Trophoblast cell (in vitro differentiated cells and primary cell): Measurements from ENCODE around the gene RIMS1.

Source experiments
- DNase-seq, 2 donors: peaks; one replicate each; pipeline ENCODE4 v3.0.0-alpha.2; 2016
- H2AFZ ChIP-seq: 2 replicates; pipeline ENCODE4 v1.6.1; 2013; ENCODE audit warnings: low read length, moderate library complexity, mild to moderate bottlenecking; ENCODE audit not compliant: insufficient read depth, poor library complexity
- H2AK5ac ChIP-seq: 2 replicates; pipeline ENCODE4 v1.6.1; 2013; ENCODE audit warnings: mild to moderate bottlenecking, low read length
- H2BK120ac ChIP-seq: 2 replicates; pipeline ENCODE4 v1.6.1; 2013; ENCODE audit warnings: low read length, mild to moderate bottlenecking, moderate library complexity; ENCODE audit not compliant: insufficient read depth, poor library complexity
- H2BK12ac ChIP-seq: 2 replicates; pipeline ENCODE4 v1.6.1; 2013; ENCODE audit warnings: mild to moderate bottlenecking, low read length, moderate library complexity
- H2BK5ac ChIP-seq: 2 replicates; pipeline ENCODE4 v1.6.1; 2013; ENCODE audit warnings: low read length, low read depth, moderate library complexity, mild to moderate bottlenecking; ENCODE audit not compliant: poor library complexity
- H3K14ac ChIP-seq: 2 replicates; pipeline ENCODE4 v1.6.1; 2013; ENCODE audit warnings: mild to moderate bottlenecking, low read length
- H3K18ac ChIP-seq: 2 replicates; pipeline ENCODE4 v1.6.1; 2013; ENCODE audit warnings: mild to moderate bottlenecking, low read length
- H3K23ac ChIP-seq: 2 replicates; pipeline ENCODE4 v1.6.1; 2013; ENCODE audit warnings: low read length
- H3K27ac ChIP-seq: 2 replicates; pipeline ENCODE4 v1.5.1; 2013; ENCODE audit warnings: low read depth, mild to moderate bottlenecking, inconsistent platforms, low read length, moderate library complexity
- H3K27me3 ChIP-seq: 2 replicates; pipeline ENCODE4 v1.6.1; 2013; ENCODE audit warnings: inconsistent platforms, mild to moderate bottlenecking, low read length, moderate library complexity; ENCODE audit not compliant: insufficient read depth
- H3K36me3 ChIP-seq, 2 experiments: 1 replicate in 1 of 2; 2 replicates in 1 of 2; pipeline ENCODE4 v1.6.1; 2013; ENCODE audit warnings: low read length in 2 of 2, mild to moderate bottlenecking in 2 of 2, moderate library complexity in 1 of 2; ENCODE audit not compliant: insufficient read depth in 2 of 2, control insufficient read depth in 1 of 2
- H3K4ac ChIP-seq: 2 replicates; pipeline ENCODE4 v1.6.1; 2013; ENCODE audit warnings: low read depth, mild to moderate bottlenecking, low read length, moderate library complexity
- H3K4me1 ChIP-seq, 2 experiments: 1 replicate in 1 of 2; 2 replicates in 1 of 2; pipeline ENCODE4 v1.6.1; 2013; ENCODE audit warnings: low read length in 2 of 2, mild to moderate bottlenecking in 2 of 2, moderate library complexity in 1 of 2; ENCODE audit not compliant: insufficient read depth in 2 of 2, control insufficient read depth in 1 of 2
- H3K4me2 ChIP-seq: 2 replicates; pipeline ENCODE4 v1.6.1; 2013; ENCODE audit warnings: inconsistent platforms, mild to moderate bottlenecking, low read length, moderate library complexity
- H3K4me3 ChIP-seq: 2 replicates; pipeline ENCODE4 v1.5.1; 2013; ENCODE audit warnings: mild to moderate bottlenecking, low read depth, low read length, inconsistent platforms
- H3K79me1 ChIP-seq: one replicate; pipeline ENCODE4 v1.6.1; 2013; ENCODE audit warnings: low read length
- H3K79me2 ChIP-seq: 2 replicates; pipeline ENCODE4 v1.6.1; 2013; ENCODE audit warnings: low read length, mild to moderate bottlenecking; ENCODE audit not compliant: control insufficient read depth, insufficient read depth, poor library complexity
- H3K9ac ChIP-seq: 2 replicates; pipeline ENCODE4 v1.6.1; 2013; ENCODE audit warnings: mild to moderate bottlenecking, low read length
- H3K9me3 ChIP-seq: 2 replicates; pipeline ENCODE4 v1.6.1; 2013; ENCODE audit warnings: low read depth, mild to moderate bottlenecking, control low read depth, inconsistent platforms, low read length; ENCODE audit not compliant: insufficient read depth
- H4K12ac ChIP-seq: 2 replicates; pipeline ENCODE4 v1.6.1; 2013; ENCODE audit warnings: low read depth, mild to moderate bottlenecking, low read length, moderate library complexity
- H4K8ac ChIP-seq: 2 replicates; pipeline ENCODE4 v1.6.1; 2013; ENCODE audit warnings: low read depth, mild to moderate bottlenecking, low read length, moderate library complexity
- H4K91ac ChIP-seq: one replicate; pipeline ENCODE4 v1.6.1; 2013; ENCODE audit warnings: low read depth, mild to moderate bottlenecking, low read length, moderate library complexity
- WGBS: extraction: QIAGEN DNeasy Blood & Tissue Kit; methylation state at CpG from one replicate; pipeline ENCODE4 v1.1.7; 2013; ENCODE audit warnings: missing lambda C conversion rate; ENCODE audit not compliant: insufficient read length, insufficient coverage; ENCODE audit errors: extremely low coverage; 5-methylcytosine and 5-hydroxymethylcytosine counted together

RIMS1 gene

GRCh38 chr6:72149715-72150114 is 263.4 kb downstream of the RIMS1 start:
- no peak overlapping the region for H2BK5ac ChIP-seq
- no peak overlapping the region for H4K8ac ChIP-seq
- no peak overlapping the region for H3K23ac ChIP-seq
- H3K18ac ChIP-seq, result no peak overlapping the region
- no peaks in the 10 kb centered on the region for H3K27me3 ChIP-seq
- no peak overlapping the region for H4K91ac ChIP-seq
- no peaks in the 10 kb centered on the region for H3K79me2 ChIP-seq
- no peak overlapping the region for H3K9ac ChIP-seq
- no peak overlapping the region for H3K4me3 ChIP-seq
- no CpG with 5 or more reads among the region's 3 CpGs for WGBS
- no peaks in the 10 kb centered on the region for H3K4me1 ChIP-seq
- H2AFZ ChIP-seq, result no peak overlapping the region
- H3K27ac ChIP-seq, result no peak overlapping the region
- no peak overlapping the region for H3K4me2 ChIP-seq
- H3K36me3 ChIP-seq, result no peaks in the 10 kb centered on the region
- no peak overlapping the region for H2BK120ac ChIP-seq
- no peak overlapping the region for H3K14ac ChIP-seq
- H2AK5ac ChIP-seq, result no peak overlapping the region
- DNase-seq, result no peak
- peaks cover 6% of the 10 kb centered on the region for H3K9me3 ChIP-seq
- H2BK12ac ChIP-seq, result no peak overlapping the region
- no peak overlapping the region for H4K12ac ChIP-seq
- H3K4ac ChIP-seq, result no peak overlapping the region
- no peaks in the 10 kb centered on the region for H3K79me1 ChIP-seq

DNA sequence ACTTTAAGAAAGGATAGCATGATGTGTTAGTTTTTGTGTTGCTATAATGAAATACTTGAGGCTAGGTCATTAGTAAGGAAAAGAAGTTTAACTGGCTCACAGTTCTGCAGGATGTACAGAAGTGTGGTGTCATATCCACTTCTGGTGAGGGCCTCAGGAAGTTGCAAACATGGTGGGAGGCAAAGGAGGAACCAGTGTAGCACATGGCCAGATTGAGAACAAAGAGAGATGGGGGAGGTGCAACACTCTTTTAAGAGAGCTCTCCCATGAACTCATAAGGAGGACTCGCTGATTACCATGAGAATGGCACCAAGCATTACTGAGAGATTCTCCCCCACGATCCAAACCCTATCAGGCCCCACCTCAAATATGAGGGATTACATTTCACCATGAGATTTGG is 265.4 kb downstream of the RIMS1 start:
- no CpG with 5 or more reads among the region's 2 CpGs for WGBS

DNA sequence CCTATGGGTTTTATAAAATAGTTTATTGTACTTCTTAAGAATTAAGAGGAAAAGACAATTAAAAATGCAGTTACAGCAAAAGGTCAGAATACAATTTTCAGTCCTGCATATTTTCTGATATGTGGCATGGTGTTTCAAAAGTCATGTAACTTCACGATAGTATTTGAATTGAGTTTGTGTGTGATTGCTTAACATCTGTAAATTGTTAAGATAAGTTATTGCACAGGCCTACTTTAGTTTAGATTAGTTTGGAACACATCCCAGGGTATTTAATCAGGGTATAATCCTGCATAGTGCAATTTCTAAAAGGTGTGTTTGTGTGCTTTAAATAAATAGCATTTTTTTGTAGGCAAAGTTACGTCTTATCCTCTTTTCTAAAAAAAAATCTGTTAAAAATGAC is 289.6 kb downstream of the RIMS1 start:
- no peak overlapping the region for H3K18ac ChIP-seq
- no peak overlapping the region for H3K9ac ChIP-seq
- H3K9me3 ChIP-seq, result no peaks in the 10 kb centered on the region
- no peak overlapping the region for H3K27ac ChIP-seq
- no peak overlapping the region for H4K91ac ChIP-seq
- no peak overlapping the region for H3K23ac ChIP-seq
- H3K36me3 ChIP-seq, result no peaks in the 10 kb centered on the region
- no peak overlapping the region for H2AFZ ChIP-seq
- no peak overlapping the region for H4K8ac ChIP-seq
- H3K79me2 ChIP-seq, result no peaks in the 10 kb centered on the region
- H4K12ac ChIP-seq, result no peak overlapping the region
- no peak overlapping the region for H3K4me3 ChIP-seq
- H3K4me1 ChIP-seq, result no peaks in the 10 kb centered on the region
- H3K4ac ChIP-seq, result no peak overlapping the region
- no peak overlapping the region for H2BK5ac ChIP-seq
- DNase-seq, result peak in 1 of 2 donors; percentile 35
- H3K79me1 ChIP-seq, result no peaks in the 10 kb centered on the region
- H3K14ac ChIP-seq, result no peak overlapping the region
- no peak overlapping the region for H2BK12ac ChIP-seq
- H3K4me2 ChIP-seq, result no peak overlapping the region
- no CpG with 5 or more reads among the region's 2 CpGs for WGBS
- H3K27me3 ChIP-seq, result no peaks in the 10 kb centered on the region
- H2AK5ac ChIP-seq, result no peak overlapping the region
- no peak overlapping the region for H2BK120ac ChIP-seq

More for the DNA sequence above, 265.4 kb downstream of the RIMS1 start:
- no peak overlapping the region for H3K9ac ChIP-seq
- H3K4me1 ChIP-seq, result no peaks in the 10 kb centered on the region
- no peak overlapping the region for H4K8ac ChIP-seq
- no peak overlapping the region for H3K4ac ChIP-seq
- H3K36me3 ChIP-seq, result no peaks in the 10 kb centered on the region
- H3K4me3 ChIP-seq, result no peak overlapping the region
- no peak overlapping the region for H3K27ac ChIP-seq
- H3K27me3 ChIP-seq, result no peaks in the 10 kb centered on the region
- peaks cover 6% of the 10 kb centered on the region for H3K9me3 ChIP-seq
- no peak for DNase-seq
- H3K79me1 ChIP-seq, result no peaks in the 10 kb centered on the region
- H3K18ac ChIP-seq, result no peak overlapping the region
- no peak overlapping the region for H3K23ac ChIP-seq
- H2BK120ac ChIP-seq, result no peak overlapping the region
- no peak overlapping the region for H2AK5ac ChIP-seq
- no peak overlapping the region for H2AFZ ChIP-seq
- H3K14ac ChIP-seq, result no peak overlapping the region
- no peak overlapping the region for H4K91ac ChIP-seq
- H3K79me2 ChIP-seq, result no peaks in the 10 kb centered on the region
- H2BK12ac ChIP-seq, result no peak overlapping the region
- no peak overlapping the region for H3K4me2 ChIP-seq
- no peak overlapping the region for H2BK5ac ChIP-seq
- H4K12ac ChIP-seq, result no peak overlapping the region

GRCh38 chr6:72182337-72183246 is 296.2 kb downstream of the RIMS1 start:
- Histone ChIP-seq H4K91ac (no peak overlapping the region), H2BK5ac (no peak overlapping the region), H3K18ac (no peak overlapping the region), H3K14ac (no peak overlapping the region), H3K79me1 (no peaks in the 10 kb centered on the region), H3K4me1 (no peaks in the 10 kb centered on the region), H4K8ac (no peak overlapping the region), H3K27ac (no peak overlapping the region), H3K36me3 (no peaks in the 10 kb centered on the region), H2BK12ac (no peak overlapping the region), H3K27me3 (peaks cover 10% of the 10 kb centered on the region), H3K9me3 (no peaks in the 10 kb centered on the region), H3K4me2 (peak overlapping the region; percentile 60), H3K4ac (no peak overlapping the region), H3K79me2 (no peaks in the 10 kb centered on the region), H3K23ac (no peak overlapping the region), H2AK5ac (no peak overlapping the region), H2BK120ac (no peak overlapping the region), H3K9ac (no peak overlapping the region), H4K12ac (no peak overlapping the region), H3K4me3 (peak overlapping the region; percentile 68), H2AFZ (peak overlapping the region; percentile 77)
- peak; percentile 10 to 41 for DNase-seq
- WGBS, result no CpG with 5 or more reads among the region's 100 CpGs
